HCT116 (cell line): Measurements from ENCODE around the gene TNIK. TPM values are rescaled to one million over a fixed set of nuclear protein-coding genes. Genes with fewer than 3 reads are reported as not detected.

Experiments
- ATAC-seq: fragments of 200-7000 bp; cut with Tn5 transposase; 2 replicates; pipeline ENCODE4 v1.9.1; 2020; ENCODE audit warnings: mild to moderate bottlenecking, moderate library complexity
- BruUV-seq: library from RNA; stranded (reverse); fragments of 400-500 nt; replicated peaks from 2 replicates; lab custom pipeline; 2021; lab: Mats Ljungman, UMichigan
- CTCF ChIA-PET: fragments of 300-600 bp; sonication (Branson Sonifier 250); formaldehyde crosslinking; loops from one replicate; lab custom pipeline; 2021; ENCODE audit warnings: antibody characterized with exemption; lab: Charles Lee
- POLR2A ChIA-PET: fragments of 300-600, 350-600 bp; sonication (Branson Sonifier 250); formaldehyde crosslinking; loops from one replicate; lab custom pipeline; 2021; ENCODE audit warnings: antibody characterized with exemption; lab: Charles Lee
- RAD21 ChIA-PET, 2 experiments: fragments of 300-600 bp; sonication (Branson Sonifier 250); formaldehyde crosslinking; loops; one replicate each; lab custom pipeline; 2023; ENCODE audit warnings: low total read pairs in 2 of 2; ENCODE audit not compliant: uncharacterized antibody in 2 of 2, unreplicated experiment in 2 of 2, low non-redundant PET in 1 of 2; lab: Charles Lee
- DNase-seq: peaks from one replicate; pipeline ENCODE4 v3.0.0-alpha.2; 2010; ENCODE audit warnings: low read depth, low spot score
- H2AFZ ChIP-seq: fragments of 200-600 bp; shearing (Covaris generic), sonication (generic); 2 replicates; pipeline ENCODE4 v1.6.1; 2017; ENCODE audit warnings: low read depth, mixed run types, mixed read lengths, antibody characterized with exemption, low read length; ENCODE audit not compliant: poor library complexity, severe bottlenecking
- H3K27ac ChIP-seq: 2 replicates; pipeline ENCODE4 v1.5.1; 2012; ENCODE audit warnings: low read depth, low read length
- H3K27me3 ChIP-seq: fragments of 200-600 bp; sonication (generic); 2 replicates; pipeline ENCODE4 v1.6.1; 2016; ENCODE audit warnings: mixed run types, low read length, mixed read lengths; ENCODE audit not compliant: insufficient read depth
- H3K36me3 ChIP-seq, 2 experiments: fragments of 200-500 bp in 1 of 2; fragments of 200-600 bp in 1 of 2; sonication (Bioruptor generic) in 1 of 2; sonication (generic) in 1 of 2; 2 replicates each; pipeline versions ENCODE4 v1.5.1 to v1.6.1; 2014 to 2016; ENCODE audit warnings: low read length in 2 of 2, inconsistent platforms in 1 of 2, mixed read lengths in 1 of 2, mixed run types in 1 of 2; ENCODE audit not compliant: insufficient read depth in 2 of 2, control insufficient read depth in 1 of 2
- H3K4me1 ChIP-seq, 2 experiments: fragments of 200-600 bp in 1 of 2; sonication (generic) in 1 of 2; 2 replicates each; pipeline versions ENCODE4 v1.5.1 to v1.6.1; 2012 to 2017; ENCODE audit warnings: low read length in 2 of 2, inconsistent platforms in 1 of 2, mild to moderate bottlenecking in 1 of 2, mixed read lengths in 1 of 2, mixed run types in 1 of 2, moderate library complexity in 1 of 2; ENCODE audit not compliant: insufficient read depth in 2 of 2, control insufficient read depth in 1 of 2
- H3K4me2 ChIP-seq: fragments of 200-600 bp; sonication (generic); 2 replicates; pipeline ENCODE4 v1.6.1; 2017; ENCODE audit warnings: mixed run types, low read length, mixed read lengths
- H3K4me3 ChIP-seq, 2 experiments: fragments of 200-600 bp in 1 of 2; sonication (generic) in 1 of 2; replicated peaks in 1 of 2; 2 replicates each; pipeline ENCODE4 v1.5.1; 2011 to 2016; ENCODE audit warnings: low read length in 2 of 2, control low read depth in 1 of 2, low read depth in 1 of 2, mild to moderate bottlenecking in 1 of 2, mixed read lengths in 1 of 2, mixed run types in 1 of 2
- H3K79me2 ChIP-seq: fragments of 200-600 bp; sonication (generic); 2 replicates; pipeline ENCODE4 v1.6.1; 2017; ENCODE audit warnings: mild to moderate bottlenecking, mixed run types, low read length, moderate library complexity, mixed read lengths; ENCODE audit not compliant: insufficient read depth
- H3K9ac ChIP-seq: fragments of 200-600 bp; sonication (generic); 2 replicates; pipeline ENCODE4 v1.6.1; 2016; ENCODE audit warnings: low read length, mixed read lengths
- H3K9me2 ChIP-seq: fragments of 200-600 bp; sonication (generic), shearing (Covaris generic); 2 replicates; pipeline ENCODE4 v1.6.1; 2017; ENCODE audit warnings: mixed run types, mild to moderate bottlenecking, moderate library complexity; ENCODE audit not compliant: insufficient read depth
- H3K9me3 ChIP-seq, 2 experiments: fragments of 200-500 bp in 1 of 2; fragments of 200-600 bp in 1 of 2; sonication (Bioruptor generic) in 1 of 2; sonication (generic) in 1 of 2; 2 replicates each; pipeline ENCODE4 v1.6.1; 2014 to 2017; ENCODE audit warnings: low read length in 2 of 2, mixed read lengths in 2 of 2, inconsistent platforms in 1 of 2, low read depth in 1 of 2, mild to moderate bottlenecking in 1 of 2, mixed run types in 1 of 2, moderate library complexity in 1 of 2; ENCODE audit not compliant: control insufficient read depth in 1 of 2, insufficient read depth in 1 of 2
- H4K20me1 ChIP-seq: fragments of 200-600 bp; sonication (generic), shearing (Covaris generic); 2 replicates; pipeline ENCODE4 v1.6.1; 2017; ENCODE audit warnings: mixed run types, mild to moderate bottlenecking, moderate library complexity; ENCODE audit not compliant: insufficient read depth
- ATF3 ChIP-seq: IDR thresholded peaks from 2 replicates; pipeline ENCODE4 v1.6.1; 2012
- CBX3 ChIP-seq: IDR thresholded peaks from 2 replicates; pipeline ENCODE4 v1.6.1; 2012; ENCODE audit warnings: low read depth
- CTCF ChIP-seq, 3 experiments: fragments of 200-600 bp in 1 of 3; sonication (generic) in 1 of 3; IDR thresholded peaks in 2 of 3; conservative IDR thresholded peaks in 1 of 3; 2 replicates each; pipeline ENCODE4 v1.5.1; 2012 to 2017; ENCODE audit warnings: low read depth in 2 of 3, low read length in 2 of 3, antibody characterized with exemption in 1 of 3, borderline replicate concordance in 1 of 3, control low read depth in 1 of 3, mild to moderate bottlenecking in 1 of 3, mixed read lengths in 1 of 3, mixed run types in 1 of 3, moderate library complexity in 1 of 3; ENCODE audit not compliant: insufficient read depth in 1 of 3
- ELF1 ChIP-seq: IDR thresholded peaks from 2 replicates; pipeline ENCODE4 v1.6.1; 2012; ENCODE audit warnings: low read depth, borderline replicate concordance
- EZH2phosphoT487 ChIP-seq: fragments of 200-600 bp; IDR thresholded peaks from 2 replicates; pipeline ENCODE4 v1.6.1; 2018; ENCODE audit warnings: antibody characterized with exemption, borderline replicate concordance
- POLR2A ChIP-seq: IDR thresholded peaks from 2 replicates; pipeline ENCODE4 v1.7.0; 2011; ENCODE audit warnings: borderline replicate concordance; ENCODE audit not compliant: insufficient read depth, insufficient read length; ENCODE audit errors: extremely low read depth
- POLR2AphosphoS5 ChIP-seq: IDR thresholded peaks from 2 replicates; pipeline ENCODE4 v1.6.1; 2011; ENCODE audit warnings: mild to moderate bottlenecking, low read depth, low read length, moderate library complexity
- SIN3A ChIP-seq: IDR thresholded peaks from 2 replicates; pipeline ENCODE4 v1.6.1; 2012; ENCODE audit warnings: low read depth
- SP1 ChIP-seq: IDR thresholded peaks from 2 replicates; pipeline ENCODE4 v1.6.1; 2012; ENCODE audit warnings: low read depth
- SRF ChIP-seq: IDR thresholded peaks from 2 replicates; pipeline ENCODE4 v1.6.1; 2012; ENCODE audit warnings: low read depth
- YY1 ChIP-seq: IDR thresholded peaks from 2 replicates; pipeline ENCODE4 v1.6.1; 2011; ENCODE audit warnings: low read length, low read depth, moderate library complexity, mild to moderate bottlenecking; ENCODE audit not compliant: insufficient replicate concordance; ENCODE audit errors: extremely low read depth
- ZBTB33 ChIP-seq: IDR thresholded peaks from 2 replicates; pipeline ENCODE4 v1.6.1; 2011; ENCODE audit warnings: mild to moderate bottlenecking, low read length, moderate library complexity; ENCODE audit not compliant: insufficient replicate concordance; ENCODE audit errors: extremely low read depth
- ZFX ChIP-seq: fragments of 450-650 bp; IDR thresholded peaks from 2 replicates; pipeline ENCODE4 v1.6.1; 2017
- ZNF274 ChIP-seq: fragments of 200-500 bp; sonication (Bioruptor generic); IDR thresholded peaks from 2 replicates; pipeline ENCODE4 v1.6.1; 2014; ENCODE audit warnings: mild to moderate bottlenecking, low read depth, low read length, inconsistent platforms
- intact Hi-C: fragments of 100-400 bp; cut with micrococcal nuclease; formaldehyde crosslinking; loops from 2 replicates; pipeline ENCODE4 v1.10.0; 2022
- total RNA-seq: library from RNA; stranded (reverse); gene quantifications from one replicate; pipeline ENCODE4 v1.2.1, GENCODE V29; 2021; ENCODE audit not compliant: unreplicated experiment

Gene TNIK
- total RNA-seq, 1 experiment from 2014 or later, result 24.1 TPM

GRCh38 chr3:171201825-171202224, 258.4 kb downstream of the TNIK start:
- Histone ChIP-seq H3K27me3 (no peaks in the 10 kb centered on the region), H4K20me1 (no peaks in the 10 kb centered on the region), H3K9me2 (no peaks in the 10 kb centered on the region), H3K79me2 (no peaks in the 10 kb centered on the region), H3K36me3 (no peaks in the 10 kb centered on the region), H3K4me1 (peaks cover 2 to 6% of the 10 kb centered on the region in 2 experiments; a peak in 2 of 4 replicates), H3K27ac (no peak overlapping the region), H3K9ac (no peak overlapping the region), H3K4me2 (no peak overlapping the region), H2AFZ (no peak overlapping the region), H3K9me3 (no peaks in the 10 kb centered on the region), H3K4me3 (no peak overlapping the region)
- ChIA-PET RAD21 (no interaction called here), POLR2A (no interaction called here), CTCF (no interaction called here)
- intact Hi-C loops, result no loop called here
- ATAC-seq (no peak), DNase-seq (no peak)
- BruUV-seq, result no TSS peak
- TF ChIP-seq ZFX (no peak), ELF1 (no peak), EZH2phosphoT487 (no peak), ATF3 (no peak)

- DNase-seq (no peak), ATAC-seq (no peak)
- POLR2A ChIA-PET, result no interaction called here
- RAD21 ChIA-PET, result no interaction called here
- Histone ChIP-seq H3K4me3 (no peak overlapping the region), H3K36me3 (no peaks in the 10 kb centered on the region), H3K27ac (no peak overlapping the region), H3K9ac (no peak overlapping the region), H4K20me1 (no peaks in the 10 kb centered on the region), H3K9me3 (no peaks in the 10 kb centered on the region), H3K27me3 (no peaks in the 10 kb centered on the region), H2AFZ (no peak overlapping the region), H3K79me2 (no peaks in the 10 kb centered on the region), H3K4me1 (peaks cover 2 to 6% of the 10 kb centered on the region in 2 experiments; a peak in 2 of 4 replicates), H3K4me2 (no peak overlapping the region), H3K9me2 (no peaks in the 10 kb centered on the region)
- intact Hi-C loops, result no loop called here
- CTCF ChIA-PET, result no interaction called here
- BruUV-seq, result no TSS peak
- no peak for TF ChIP-seq SIN3A
- TF ChIP-seq ZNF274, result no peak
- TF ChIP-seq CBX3, result no peak
- TF ChIP-seq YY1, result no peak
- TF ChIP-seq POLR2AphosphoS5, result no peak
- no peak for TF ChIP-seq POLR2A
- no peak for TF ChIP-seq SRF
- no peak for TF ChIP-seq SP1
- no peak for TF ChIP-seq ZBTB33
- no peak for TF ChIP-seq CTCF (IDR thresholded peaks at IDR 0.05 in 2 of 3, conservative IDR thresholded peaks at IDR 0.05 in 1 of 3; ENCODE audit: borderline replicate concordance in 1 of 3, insufficient read depth in 1 of 3, low read depth in 2 of 3, low read length in 2 of 3)
These were observed 259.5 kb downstream of the TNIK start for GRCh38 chr3:171200750-171201088.
